Measurements from ENCODE around the gene DOK7. TPM values are rescaled to one million over a fixed set of nuclear protein-coding genes. Genes with fewer than 3 reads are reported as not detected.

The DOK7 gene
- total RNA-seq, 4 donors from 2014 or later = not detected

DNA sequence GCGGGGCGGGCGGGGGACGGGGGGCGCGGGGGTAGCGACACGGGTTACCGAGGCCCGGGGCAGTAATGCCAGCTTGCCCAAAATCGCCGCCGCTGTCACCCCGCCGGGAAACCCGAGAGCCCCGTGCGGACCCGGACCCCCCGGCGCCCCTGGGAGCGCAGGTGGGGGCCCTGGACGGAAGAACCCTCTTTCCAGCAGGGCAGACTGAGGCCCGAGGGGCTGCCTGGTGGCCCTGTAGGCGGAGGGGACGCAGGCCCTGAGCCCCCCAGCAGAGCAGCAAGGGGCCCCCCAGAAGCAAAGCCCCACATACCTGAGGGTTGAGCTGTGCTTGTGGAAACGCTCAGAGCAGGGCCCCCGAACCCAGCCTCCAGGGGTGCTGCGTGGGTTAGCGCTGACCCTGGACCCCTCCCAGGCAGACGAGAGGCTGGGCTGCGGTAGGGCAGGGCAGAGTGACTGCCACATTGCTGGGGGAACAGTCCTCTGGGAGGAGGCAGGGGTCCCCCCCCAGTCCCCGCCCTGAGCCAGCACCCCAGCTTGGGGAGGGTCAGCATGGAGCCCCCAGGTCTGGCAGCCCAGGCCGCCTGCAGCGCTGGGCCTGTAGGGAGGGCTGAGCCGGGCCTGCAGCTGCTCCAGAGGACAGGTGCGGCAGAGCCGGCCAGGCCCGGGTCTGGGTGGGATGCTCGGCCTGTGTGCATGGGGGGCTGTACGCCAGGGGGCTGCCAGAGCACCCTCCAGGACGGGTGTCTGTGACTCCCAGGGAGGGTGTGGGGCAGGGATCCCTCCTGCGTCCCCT, 646 bp downstream of the DOK7 start:
- no peak for TF ChIP-seq CTCF (IDR thresholded peaks at IDR 0.05; ENCODE audit: low read depth)

GRCh38 chr4:3464349-3464905, 1.3 kb downstream of the DOK7 start:
- no peak for TF ChIP-seq CTCF (IDR thresholded peaks at IDR 0.05; ENCODE audit: low read depth)

- no peak for TF ChIP-seq CTCF (IDR thresholded peaks at IDR 0.05; ENCODE audit: low read depth)
Observed at GRCh38 chr4:3464911-3465697, 2.0 kb downstream of the DOK7 start.

GRCh38 chr4:3465698-3466671, 2.9 kb downstream of the DOK7 start:
- no peak for TF ChIP-seq CTCF (IDR thresholded peaks at IDR 0.05; ENCODE audit: low read depth)

GRCh38 chr4:3466691-3467600, 3.8 kb downstream of the DOK7 start:
- TF ChIP-seq CTCF (IDR thresholded peaks at IDR 0.05; ENCODE audit: low read depth) = no peak

DNA sequence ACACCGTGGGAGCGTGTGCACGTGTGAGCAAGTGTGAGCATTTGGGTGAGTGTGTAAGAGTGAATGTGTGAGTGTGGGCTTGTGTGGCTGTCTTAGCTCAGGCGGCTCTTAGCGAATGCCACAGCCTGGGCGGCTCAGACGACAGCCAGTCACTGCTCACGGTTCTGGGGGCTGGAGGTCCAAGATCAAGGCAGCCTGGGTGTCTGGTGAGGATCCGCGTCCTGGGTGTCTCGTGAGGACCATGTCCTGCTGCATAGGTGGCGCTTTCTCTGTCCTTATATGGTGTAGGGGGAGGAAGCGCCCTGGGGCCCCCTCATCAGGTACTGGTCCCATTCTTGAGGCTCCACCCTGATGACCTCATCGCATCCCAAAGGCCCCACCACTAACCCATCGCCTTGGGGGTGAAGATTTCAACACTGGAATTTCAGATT, 4.5 kb downstream of the DOK7 start:
- TF ChIP-seq CTCF (IDR thresholded peaks at IDR 0.05; ENCODE audit: low read depth) = no peak
